ENCODE data around the gene PIN4.
"Not testable (repeated sequence)": the region's sequence is repeated elsewhere in the genome, so short reads cannot be mapped to it uniquely, and the experiment has no call there.

The PIN4 gene

DNA sequence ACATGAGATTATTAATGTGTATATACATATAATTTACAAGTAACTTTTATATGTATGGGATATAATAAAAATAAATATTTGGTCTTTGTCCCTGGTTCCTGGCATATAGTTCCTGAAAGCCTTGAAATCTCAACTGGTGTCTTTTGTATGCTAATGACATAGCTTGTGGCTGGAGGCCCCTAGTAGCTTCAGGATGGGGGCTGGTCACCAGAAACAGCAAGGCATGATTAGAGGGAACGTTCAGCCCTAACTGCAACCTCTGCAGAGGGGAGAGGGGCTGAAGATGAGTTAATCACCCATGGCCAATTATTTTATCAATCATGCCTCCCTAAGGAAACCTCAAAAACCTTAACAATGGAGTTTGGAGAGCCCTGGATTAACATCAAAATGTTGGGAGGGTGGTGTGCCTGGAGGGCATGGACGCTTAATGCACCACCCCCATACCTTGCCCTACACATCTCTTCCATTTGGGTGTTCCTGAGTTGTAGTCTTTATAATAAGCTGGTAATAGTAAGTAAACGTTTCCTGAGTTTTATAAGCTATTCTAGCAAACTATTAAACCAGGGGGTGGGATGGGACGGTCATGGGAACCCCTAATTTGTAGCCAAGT lies 21.3 kb downstream of the PIN4 start:
- no peak for DNase-seq

DNA sequence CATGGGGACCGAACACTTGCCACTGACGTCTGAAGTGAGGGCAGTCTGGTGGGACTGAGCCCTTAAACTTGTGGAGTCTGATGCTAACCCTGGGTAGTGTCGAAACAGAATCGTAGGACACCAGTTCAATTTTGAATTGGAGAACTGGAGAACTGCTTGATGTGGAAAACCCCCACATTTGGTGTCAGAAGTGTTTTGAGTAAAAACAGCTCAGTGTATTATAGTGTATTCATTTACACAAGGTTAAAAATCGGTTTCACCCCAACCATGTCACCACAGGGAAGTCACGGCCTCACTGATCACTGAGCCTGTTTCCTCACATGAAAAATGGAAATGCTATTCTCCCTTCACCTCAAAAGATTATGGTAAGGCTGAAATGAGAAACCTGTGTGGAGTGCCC lies 21.9 kb downstream of the PIN4 start:
- DNase-seq: no peak

DNA sequence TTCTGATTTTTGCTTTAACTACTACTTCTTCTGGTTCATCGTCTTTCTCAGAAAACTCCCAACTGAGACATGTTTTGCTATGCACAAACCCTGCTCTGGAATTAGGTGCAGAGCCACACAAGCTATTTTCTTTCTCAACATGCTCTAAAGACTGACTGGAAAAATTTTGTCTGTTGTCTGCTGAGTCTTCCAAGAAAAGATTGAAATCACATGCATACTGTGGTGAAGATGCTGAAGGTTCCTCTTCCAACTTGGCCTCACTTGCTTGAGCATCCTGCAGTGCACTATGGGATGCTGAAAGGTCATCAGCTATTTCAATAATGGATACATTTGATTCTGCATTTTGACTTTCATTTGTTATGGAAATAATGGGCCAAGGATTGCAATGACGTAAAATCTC lies 24.1 kb downstream of the PIN4 start:
- DNase-seq: no peak

DNA sequence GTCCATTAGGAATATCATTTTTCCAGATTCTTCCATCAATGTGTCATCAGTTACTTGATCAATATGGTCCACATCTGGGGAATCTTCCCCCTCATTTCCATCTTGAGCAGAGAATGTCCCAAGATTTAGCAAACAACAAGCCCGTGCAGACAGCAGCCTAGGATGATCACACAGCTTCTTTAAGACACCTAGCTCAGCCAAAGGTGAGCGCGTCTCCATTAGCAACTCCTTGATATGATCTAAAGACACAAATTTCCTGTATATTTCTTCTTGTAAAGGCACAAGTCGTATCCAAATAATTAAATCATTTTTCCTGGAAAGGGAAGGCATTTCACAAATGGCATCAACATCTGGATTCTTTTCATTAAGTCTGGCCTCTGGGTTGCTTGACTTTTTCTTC lies 25.8 kb downstream of the PIN4 start:
- no peak for DNase-seq

DNA sequence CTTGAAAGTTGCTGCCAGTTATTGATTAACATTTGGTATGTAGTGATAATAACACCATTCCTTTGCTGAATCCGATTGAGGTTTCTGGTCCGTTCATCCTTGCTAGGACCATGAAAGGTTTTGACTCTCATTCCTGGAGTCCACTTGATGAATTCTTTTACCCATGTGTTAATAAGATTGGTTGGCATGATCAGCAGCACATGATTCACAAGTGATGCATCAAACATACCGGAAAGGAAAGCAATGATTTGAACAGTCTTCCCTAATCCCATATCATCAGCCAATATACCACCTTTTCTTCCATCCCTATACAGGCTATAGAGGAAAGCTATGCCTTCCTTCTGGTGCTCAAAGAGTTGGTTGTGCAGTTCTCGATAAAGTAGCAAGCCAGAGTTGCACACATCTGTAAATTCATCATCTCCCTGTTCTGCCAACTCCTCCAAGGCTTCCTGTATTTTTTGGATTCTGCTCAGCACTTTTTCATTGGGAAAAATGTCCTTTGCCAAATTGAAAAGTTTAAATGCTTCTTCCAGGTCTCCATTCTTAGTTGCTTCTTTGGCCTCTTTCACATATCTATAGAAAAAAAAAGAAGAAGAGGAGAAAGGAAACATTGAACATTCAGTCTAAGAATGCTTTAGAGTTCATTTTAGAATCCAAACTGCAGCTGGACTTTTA lies 26.7 kb downstream of the PIN4 start:
- no peak for DNase-seq

DNA sequence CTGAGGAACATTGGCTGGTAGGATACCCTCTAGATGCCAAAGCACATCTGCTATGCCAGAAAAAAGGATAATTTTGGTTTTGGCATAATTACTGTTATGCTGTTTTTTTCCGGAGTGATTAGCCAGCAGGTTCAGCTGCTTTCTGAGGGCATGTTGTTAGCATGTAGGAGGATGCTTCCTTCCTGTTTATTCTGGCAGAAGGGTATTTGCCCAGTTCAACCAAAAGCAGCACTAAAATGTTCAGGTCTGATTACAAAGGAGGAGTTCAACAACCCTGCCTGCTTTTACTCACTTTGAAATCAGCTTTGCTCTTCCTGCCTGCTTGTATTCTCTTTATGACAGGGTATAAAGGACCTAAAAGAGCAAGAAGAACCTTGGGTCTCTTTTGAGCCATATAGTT lies 35.4 kb downstream of the PIN4 start:
- no peak for DNase-seq

DNA sequence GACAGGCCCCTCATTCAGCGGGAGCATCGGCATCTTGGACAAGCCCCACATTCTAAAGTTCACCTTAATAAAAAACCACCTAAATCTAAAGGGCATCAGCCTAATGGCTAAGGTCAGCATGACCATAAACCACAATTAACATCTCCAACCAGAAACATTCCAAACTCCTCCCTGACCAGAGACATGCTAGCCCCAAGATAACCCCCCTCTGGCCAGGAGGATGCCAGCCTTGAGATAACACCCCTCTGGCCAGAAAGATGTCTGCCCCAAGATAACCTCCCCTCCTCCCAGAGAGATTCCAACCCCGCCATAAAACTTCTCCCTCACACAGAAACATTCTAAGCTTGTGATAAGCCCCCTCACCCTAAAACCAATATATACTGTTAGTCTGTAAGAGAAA lies 38.8 kb downstream of the PIN4 start:
- not testable (repeated sequence) for DNase-seq

DNA sequence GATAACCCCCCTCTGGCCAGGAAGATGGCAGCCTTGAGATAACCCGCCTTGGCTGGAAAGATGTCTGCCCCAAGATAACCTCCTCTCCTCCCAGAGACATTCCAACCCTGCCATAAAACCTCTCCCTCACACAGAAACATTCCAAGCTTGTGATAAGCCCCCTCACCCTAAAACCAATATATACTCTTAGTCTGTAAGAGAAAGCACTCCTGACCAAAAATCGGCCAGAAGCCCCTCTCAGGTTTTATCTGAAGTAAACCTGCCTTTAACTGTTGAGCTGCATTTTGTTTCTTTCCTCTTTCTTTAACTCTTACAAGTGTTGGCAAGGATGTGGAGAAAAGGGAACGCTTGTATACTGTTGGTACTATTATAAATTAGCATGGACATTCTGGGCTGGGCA lies 48.7 kb downstream of the PIN4 start:
- DNase-seq: no peak

DNA sequence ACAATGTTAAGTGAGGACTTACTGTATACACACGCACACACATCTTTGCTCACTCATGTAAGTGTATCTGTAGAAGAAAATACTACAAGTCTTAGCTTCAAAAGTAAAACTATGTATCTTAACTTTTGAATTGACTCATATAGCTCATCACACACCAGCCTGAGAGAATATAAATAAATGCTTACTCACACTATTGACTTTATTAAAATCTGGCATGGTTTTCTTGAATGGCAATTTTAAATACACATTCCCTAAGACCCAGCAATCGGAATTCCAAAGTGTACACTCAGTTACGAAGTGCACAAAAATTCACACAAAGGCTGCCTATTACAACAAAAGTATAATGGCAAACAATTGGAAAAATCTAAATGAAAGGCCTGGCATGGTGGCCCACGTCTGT lies 55.3 kb downstream of the PIN4 start:
- no peak for DNase-seq

DNA sequence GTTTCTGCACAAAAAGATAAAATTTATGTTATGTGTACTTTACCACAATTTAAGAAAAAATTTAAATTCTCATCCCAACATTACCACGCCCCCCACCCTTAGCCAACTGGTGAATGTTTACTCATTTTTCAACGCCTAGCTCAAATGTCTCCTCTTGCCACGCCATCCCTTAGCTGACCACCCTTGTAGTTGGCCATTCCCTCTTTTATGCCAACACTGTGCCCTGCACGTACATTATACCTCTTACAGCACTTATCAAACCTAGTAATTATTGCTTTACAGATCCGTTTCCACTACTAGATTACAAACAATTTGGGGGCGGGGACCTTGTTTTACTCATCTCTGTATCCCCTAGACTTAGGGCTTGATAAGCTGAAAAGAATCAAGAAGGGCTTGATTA lies 56.6 kb downstream of the PIN4 start:
- DNase-seq: no peak

DNA sequence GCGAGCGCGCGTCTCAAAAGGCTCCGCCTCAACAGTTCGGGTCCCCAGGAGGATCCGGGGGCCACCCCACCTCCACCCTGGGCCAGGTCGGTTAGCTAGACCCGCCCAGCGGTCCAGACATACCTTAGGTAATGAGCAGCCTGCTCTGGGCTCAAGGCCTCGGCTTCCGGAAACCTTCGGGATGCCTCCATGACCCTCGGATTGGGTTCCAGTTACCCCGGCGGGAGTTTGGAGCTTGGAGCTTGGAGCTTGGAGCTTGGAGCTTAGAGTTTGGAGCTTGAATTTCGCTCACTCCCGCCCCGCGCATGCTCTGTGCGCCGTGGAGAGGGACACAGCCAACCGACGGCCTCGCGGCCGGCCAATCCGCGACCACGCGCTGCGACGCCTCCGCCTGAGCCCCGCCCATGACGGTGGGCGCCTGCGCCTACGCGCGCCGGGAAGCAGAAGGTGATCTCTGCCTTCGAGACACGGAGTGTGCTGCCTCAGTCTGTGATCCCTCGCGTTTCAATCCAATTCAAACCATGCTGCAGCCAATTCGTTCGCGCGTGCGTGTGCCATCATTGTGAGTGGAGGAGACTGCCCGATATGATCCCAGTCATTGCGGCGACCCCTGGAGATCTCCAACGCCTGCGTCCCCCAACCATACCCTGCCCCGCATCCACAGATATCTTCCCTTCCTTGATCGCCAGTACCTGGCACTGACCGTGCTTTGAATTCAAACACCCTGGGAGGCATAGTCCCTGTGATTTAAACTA lies 57.3 kb downstream of the PIN4 start, which contains the start of gene ERCC6L:
ERCC6L (minus strand) TSS at position 307 of the 755 bp plus-strand sequence; CDS start at position 191, 116 bp downstream.
- peak; percentile 80 for DNase-seq

DNA sequence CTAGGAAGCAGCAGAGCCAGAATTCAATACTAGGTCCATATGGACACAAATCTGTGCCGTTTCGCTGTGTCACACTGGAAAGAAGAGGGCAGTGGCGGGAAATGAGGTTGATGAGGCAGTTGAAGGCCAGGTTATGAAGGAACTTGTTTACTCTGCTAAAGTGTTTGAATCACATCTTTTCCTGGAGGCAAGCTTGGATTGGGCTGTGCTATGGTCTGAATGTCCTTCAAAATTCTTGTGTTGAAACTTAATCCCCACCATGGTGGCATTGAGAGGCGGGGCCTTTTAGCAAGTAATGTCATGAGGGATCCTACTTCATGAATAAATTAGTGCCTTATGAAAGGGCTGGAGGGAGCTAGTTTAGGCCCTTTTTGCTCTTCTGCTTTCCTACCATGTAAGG lies 59.4 kb downstream of the PIN4 start:
- no peak for DNase-seq

DNA sequence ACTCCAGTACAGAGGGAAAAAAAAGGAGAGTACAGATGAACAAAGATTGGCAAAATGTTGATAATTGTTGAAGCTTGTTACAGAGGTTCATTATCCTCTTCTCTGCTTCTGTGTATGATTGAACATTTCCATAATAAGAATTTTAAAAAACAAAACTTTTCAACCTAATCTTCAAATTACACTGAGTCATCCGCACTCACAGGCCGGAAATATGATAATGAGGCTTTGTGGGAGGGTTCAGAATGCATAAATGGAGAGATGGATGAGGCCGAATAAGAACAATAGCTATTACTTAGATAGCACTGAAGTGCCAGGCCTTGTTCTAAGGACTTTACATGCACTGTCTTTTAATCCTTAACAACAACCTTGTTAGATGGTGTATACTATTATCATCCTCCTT lies 61.9 kb downstream of the PIN4 start:
- no peak for DNase-seq

DNA sequence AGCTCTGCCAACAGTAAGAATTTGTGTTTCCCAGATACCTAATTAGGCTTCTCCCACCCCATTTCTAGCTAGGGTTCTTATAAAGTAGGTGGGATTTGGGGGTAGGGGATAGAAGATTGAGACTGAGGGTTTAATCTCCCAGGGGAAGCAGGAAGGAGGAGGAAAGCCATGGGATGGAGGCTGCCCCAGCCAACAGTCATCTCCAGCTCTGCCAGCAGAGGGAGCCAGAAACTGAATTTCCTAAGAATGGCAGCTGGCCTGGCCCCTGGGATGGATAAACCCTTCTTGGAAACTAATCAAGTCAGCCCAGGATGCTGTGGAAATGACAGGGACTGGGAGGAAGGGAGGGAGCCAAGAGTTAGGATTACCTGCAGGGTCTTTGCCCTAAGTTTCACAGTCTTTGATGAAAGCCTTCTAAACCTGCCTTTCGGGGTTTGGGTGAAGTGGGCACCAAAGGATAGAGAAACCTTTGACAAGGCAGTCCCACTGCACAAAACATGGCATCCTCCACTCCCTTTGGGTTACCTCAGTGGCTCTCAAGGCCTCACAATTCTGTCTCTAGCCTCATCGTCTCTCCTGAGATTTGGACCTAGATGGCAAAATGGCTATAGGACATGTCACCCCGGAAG lies 64.0 kb downstream of the PIN4 start:
- peak; percentile 1 for DNase-seq

DNA sequence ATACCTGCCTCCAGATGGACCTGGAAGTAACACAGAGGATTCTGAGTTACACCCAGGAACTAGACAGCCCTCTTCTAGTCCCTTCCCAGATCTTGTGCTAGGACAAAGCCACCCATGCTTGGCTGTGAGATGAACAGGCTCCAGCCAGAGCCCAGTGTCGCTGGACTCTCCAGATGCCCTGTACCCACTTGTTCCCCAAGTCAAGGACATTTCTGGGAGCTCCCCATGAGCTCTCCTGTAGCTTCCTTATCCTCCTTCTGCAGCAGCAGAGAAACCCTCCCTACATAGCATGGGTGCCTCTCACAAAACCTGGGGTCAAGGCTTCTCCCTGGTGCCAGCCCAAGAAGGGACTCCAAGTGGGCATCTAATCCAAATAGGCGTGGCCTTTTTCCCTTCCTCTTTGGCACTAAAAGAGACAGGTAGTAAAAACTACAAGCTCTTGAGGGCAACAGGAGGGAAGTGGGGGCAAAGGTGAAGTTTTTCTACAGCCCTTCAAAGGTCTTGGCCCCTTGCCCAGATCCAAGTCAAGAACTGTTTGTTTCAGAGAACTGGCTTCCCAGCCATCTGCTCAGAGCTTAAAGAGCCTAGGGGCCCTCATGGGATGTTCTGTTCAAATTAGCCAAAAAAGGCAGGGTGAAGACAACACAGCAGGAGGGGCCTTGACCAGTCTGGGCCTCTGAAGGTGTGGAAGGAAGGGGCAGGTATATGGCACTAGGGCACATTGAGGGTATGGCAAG lies 65.8 kb downstream of the PIN4 start:
- DNase-seq: no peak
